HG03571 (cell line): Measurements from ENCODE around the gene C1QTNF1.
"Not testable (repeated sequence)": the region's sequence is repeated elsewhere in the genome, so short reads cannot be mapped to it uniquely, and the experiment has no call there.

Experiments
- ATAC-seq: cut with Tn5 transposase; IDR thresholded peaks from one replicate; pipeline ENCODE4 v1.9.1; 2021; ENCODE audit not compliant: unreplicated experiment

The C1QTNF1 gene

DNA sequence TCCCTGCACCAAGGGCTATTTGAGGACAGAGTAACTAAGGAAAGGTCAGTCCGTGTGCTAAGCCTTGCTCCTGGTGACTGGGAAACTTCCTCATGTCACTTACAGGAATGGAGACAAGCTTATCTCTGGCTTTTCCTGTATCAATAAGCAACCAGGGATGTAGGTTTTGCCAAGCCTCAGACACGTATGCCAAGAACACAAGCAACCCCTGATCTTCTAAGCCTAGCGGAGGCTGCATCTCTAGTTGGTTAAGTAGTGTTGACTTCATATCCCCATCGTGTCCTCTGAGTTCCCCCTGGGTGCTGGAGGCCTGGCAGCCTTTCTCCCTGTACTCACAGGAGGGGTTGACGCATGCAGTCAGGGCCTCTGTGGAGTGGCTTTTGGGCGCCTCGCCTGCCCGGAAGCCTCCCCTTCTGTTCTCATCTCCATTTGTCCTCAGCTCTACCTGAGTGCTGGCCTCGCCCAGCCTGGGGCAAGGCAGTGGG lies 1.4 kb upstream of the C1QTNF1 start:
- ATAC-seq = no peak

DNA sequence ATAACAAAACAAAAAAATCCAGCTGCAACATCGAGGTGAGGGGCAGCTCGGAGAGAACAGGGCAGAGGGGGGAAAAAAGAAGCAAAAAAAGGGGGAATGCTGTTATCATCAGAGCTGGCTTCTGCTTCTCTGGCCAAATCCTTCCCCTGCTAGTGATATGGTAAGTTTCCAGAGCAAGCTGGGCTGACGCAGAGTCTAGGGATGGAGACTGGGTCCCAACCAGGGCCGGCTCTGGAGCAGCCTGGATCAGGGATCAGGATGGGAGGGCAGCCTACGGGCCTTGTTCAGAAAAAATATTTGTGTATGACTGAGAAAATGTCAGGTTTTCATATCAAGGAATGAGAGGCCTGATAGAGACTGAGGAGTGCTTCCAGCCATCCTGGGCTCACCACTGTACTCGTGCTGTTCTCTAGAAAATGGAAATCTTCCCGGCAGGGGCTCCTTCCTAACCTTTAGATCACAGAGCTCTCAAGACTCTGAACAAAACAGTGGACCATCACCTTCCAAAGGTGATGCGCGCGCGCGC lies 726 bp upstream of the C1QTNF1 start:
- no peak for ATAC-seq

DNA sequence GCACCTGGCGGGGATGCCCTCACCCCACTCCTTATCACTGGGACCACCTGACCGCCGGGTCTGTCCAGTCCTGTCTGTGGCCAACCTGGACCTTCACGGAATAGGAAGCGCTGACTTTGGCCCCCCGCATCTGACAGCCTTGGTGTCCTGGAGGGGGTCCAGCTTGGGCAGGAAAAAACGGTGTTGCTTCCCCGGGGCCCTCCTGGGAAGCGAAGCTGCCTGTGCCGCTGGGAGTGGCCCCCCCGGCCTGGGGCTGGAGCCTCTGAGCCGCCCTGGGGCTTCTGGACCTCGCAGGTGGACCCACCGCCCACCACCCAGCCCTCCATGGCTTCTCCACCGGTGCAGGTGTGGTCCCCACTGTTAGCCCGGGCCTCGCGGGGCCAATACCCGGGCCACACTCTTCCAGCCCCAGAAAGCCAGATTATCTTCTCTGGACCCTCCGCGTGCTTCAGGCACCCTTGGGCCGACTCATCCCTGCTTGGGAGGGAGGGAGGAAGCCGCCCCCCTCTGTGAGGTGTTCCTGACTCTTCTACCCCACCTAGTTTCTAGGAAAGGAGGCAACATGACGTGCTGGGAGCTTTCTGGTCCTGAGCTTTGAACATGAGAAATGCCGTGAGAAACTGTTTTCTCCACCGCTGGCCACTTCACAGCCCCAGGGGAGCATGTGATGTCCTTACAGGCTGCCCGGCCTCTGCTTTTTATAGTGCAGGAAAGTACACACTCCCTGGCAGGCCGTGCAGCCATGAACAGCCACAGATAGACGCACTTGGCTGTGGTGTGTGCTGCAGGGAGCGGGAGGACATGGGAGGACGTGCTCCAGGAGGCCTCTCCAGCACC lies 1.1 kb downstream of the C1QTNF1 start:
- ATAC-seq = no peak

DNA sequence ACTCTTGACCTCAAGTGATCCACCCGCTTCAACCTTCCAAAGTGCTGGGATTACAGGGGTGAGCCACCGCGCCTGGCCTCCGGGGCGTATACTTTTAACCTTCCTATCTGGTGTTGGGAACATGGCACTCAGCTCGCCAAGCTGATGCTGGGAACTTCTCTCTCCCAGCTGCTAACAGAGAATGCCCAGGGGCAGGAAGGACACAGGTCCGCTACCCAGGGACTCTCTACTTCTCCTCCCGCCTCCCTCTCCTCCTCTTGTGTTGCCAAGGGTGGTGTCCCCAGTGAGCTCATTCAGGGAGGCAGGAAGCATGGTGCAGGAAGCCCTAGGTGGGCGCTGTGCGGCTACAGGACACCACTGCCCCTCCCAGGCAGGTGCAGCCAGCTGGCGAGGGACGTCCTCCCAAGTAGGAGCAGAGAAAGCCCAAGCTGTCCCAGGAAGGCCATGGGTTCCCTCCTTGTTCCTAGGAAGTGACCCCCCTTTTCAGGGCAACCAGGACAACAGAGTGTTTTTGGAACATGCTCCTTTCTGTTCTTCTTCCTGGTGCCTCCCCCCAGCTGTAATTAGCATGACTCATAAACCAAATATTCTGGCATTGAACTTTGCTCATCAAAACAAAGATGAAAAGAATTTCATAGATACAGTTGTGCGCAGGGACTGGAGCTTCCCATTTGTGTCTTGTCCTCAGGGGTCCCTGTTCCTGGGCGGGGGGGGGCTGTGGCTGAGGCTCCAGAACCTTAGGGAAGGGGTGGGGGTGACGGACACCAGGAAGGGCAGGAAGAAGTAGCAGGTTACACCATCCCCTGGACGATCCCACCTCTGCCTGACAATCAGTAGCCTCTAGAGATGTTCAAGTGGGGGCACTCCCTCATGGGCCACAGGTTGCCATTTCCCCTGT lies 2.7 kb downstream of the C1QTNF1 start:
- no peak for ATAC-seq

DNA sequence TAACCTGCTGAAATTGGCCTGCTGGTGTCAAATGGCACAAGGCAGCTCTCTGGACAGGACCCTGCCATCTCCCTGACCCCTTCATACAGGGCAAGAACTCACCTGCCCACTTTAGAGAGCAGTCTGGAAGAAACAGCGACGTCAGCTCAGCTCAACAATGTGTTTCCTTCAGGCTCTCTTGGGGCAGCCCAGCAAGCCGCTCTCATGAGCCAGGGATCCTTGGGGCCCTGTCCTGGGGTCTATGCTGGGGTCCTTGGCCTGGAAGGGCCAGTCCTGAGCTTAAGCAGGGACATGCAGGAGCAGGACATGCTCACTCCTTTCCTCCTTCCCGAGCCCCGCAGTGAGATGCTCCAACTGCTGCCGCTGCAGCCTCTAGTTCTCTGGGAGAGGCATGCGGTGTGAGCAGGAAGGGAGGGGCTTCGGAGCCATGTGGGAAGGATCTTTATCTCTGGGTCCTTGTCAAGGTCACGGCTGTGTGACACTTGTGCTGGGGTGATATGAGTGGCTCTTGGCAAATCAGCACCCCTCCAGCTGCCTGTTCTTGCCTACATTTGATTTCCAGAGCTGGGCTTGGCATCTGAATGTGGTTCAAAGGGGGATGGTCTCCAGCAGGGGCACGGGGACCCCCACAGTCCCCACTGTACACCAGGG lies 3.4 kb downstream of the C1QTNF1 start:
- no peak for ATAC-seq

DNA sequence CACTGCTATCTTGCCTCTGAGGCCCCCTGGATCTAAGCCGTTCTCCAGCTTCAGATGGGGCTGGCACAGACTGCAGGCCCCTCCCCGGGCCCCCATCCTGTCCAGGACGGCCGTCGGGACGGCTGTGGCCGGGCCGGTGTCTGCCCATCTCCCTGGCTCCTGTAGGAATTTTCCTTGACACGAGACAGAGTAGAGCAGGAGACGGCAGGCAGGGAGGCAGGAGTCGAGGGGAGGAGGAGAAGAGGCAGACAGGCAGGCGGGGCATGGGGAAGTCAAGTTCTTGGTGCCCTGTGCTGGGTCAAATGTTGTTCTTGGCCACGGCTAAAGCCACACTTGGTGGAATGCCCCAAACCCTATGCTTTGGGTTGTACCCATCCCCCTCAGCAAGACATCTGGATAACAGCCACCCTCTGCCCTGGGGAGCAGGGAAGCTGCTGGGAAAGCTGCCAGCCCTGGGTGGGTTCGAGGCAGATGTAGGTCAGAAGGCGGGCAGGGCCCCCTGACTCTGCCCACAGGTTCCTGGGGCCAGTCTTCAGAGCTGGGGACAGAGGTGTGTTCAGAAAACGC lies 4.0 kb downstream of the C1QTNF1 start:
- ATAC-seq = no peak

DNA sequence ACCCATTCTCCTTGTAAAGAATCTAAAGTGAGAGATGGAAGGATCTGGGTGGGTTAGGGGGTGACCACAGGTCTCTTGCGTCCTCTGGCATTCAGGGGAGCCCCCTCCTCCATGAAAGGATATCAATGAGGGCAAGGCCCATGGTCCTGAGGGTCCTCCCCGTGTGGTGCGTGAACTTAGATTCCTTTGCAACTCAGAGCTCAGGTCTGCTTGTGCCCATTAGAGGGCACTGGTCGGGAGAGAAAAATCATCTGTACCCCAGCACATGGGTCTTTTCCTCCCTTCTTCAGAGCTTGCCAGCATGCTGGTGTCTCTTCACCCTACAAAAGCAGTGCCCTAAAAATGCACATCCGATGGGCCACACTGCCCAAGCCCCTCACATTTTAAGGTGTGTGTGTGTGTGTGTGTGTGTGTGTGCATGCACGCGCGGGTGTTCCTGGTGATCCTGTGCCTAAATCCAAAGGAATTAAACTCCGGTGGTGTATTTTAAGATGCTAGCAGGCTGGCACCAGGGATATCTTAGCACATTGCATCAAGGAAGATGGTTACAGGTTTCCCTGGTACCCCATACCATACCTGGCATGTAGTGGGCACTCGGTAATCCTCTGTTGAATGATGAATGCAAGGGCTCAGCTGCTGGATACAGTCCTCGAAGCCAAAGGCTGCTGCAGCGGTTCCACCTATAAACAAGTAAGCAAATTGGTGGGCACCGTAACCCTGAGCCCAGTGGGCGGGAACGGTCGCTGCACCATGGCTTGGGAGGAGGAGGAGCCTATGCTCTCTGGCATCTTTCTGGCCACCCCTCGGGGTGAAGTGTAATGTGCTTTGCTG lies 4.7 kb downstream of the C1QTNF1 start:
- no peak for ATAC-seq

DNA sequence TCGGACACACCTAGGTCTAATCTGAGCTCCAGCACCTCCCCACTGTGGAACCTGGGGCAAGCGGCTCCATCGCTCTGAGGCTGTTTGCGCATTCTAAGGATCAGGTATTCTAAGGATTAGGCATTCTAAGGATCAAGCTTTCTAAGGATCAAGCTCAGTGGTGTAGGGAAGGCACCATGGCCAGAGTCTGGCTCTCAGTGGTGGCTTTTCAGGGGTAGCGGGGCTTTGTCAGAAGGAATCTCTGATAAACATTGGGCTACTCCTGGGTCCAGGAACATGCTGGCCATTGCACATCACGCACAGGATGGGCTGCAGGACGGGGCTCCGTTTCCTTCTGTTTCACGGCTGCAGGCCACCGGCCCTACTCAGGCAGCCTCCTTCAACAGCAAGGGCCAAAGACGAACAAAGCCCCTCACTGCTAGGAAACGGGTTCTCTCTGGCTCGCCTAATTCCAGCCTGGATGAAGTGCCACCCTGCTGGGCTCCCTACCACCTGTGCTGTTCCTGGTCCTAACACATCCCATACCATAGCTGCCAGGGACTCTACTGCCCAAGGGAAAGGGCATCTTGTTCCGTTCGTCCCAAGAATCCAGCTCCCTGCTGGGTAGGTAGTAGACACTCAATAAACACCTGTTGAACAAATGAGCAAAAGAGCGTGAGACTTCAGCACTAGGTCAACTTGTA lies 5.5 kb downstream of the C1QTNF1 start:
- ATAC-seq = no peak

DNA sequence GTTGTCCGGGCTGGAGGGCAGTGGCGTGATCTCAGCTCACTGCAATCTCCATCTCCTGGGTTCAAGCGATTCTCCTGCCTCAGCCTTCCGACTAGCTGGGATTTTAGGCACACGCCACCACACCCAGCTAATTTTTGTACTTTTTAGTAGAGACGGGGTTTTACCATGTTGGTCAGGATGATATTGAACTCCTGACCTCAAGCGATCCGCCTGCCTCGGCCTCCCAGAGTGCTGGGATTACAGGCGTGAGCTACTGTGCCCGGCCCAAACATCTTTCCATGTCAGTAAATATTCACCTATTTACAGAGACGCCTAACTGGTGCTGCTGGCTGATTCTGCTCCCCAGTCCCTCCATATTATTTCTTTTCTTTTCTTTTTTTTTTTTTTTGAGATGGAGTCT lies 6.7 kb downstream of the C1QTNF1 start:
- ATAC-seq = not testable (repeated sequence)

DNA sequence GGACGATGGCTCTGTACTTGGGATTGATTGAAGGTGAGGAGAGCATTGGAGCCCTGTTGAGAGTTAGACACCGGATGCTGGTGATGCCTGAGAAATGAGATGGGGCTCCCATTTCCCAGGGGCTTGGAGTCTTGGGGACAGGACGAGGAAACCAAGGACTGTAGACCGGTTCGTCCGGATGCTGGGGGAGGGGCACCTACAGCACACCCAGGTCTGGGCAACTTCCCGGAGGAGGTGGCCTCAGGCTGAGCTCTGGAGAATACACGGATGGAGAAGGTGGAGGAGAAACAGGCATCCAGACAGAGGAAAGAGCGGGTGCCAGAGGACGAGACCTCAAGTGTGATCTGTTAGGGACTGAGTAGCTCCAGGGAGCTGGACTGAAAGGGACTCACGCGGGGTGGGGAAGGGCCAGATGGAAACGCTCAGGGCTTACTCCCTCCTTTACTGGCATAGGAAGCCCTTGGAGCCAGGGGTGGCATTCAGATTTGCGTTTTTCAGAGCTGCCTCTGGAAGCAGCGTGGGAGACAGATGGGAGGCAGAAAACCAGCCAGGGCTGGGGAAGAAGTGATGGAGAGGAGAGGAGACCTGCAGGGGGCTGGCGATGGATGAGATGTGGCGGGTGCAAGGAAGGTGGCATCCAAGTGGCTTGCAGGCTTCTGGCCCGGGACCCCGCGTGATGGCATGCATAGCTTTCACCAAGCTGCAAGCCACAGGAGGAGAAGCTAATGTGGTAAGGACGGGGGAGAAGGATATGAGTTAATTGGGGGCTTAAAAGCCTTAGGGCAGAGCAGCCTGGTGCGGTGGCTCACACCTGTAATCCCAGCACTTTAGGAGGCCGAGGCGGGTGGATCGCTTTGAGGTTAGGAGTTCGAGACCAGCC lies 8.3 kb downstream of the C1QTNF1 start:
- no peak for ATAC-seq

DNA sequence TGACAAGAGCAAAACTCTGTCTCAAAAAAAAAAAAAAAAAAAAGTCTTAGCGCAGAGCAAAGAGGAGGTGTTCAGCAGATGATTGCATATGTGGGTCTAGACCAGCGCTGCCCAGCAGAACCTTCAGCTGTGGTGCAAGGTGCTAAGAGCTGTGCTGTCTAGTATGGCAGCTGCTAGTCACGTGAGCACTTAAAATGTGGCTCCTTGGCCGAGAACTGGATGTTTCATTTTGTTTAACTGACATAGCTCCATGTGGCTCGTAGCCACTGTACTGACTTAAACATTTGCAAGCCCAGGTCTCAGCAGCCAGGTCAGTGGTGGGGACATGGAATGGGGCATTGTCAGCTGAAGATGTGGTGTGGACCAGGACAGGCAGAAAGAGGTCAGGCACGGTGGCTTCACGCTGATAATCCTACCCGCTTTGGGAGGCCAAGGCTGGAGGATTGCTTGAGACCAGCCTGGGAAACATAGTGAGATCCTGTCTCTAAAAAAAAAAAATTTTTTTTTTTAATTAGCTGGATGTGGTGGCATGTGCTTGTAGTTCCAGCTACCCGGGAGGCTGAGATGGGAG lies 9.2 kb downstream of the C1QTNF1 start:
- ATAC-seq = no peak

DNA sequence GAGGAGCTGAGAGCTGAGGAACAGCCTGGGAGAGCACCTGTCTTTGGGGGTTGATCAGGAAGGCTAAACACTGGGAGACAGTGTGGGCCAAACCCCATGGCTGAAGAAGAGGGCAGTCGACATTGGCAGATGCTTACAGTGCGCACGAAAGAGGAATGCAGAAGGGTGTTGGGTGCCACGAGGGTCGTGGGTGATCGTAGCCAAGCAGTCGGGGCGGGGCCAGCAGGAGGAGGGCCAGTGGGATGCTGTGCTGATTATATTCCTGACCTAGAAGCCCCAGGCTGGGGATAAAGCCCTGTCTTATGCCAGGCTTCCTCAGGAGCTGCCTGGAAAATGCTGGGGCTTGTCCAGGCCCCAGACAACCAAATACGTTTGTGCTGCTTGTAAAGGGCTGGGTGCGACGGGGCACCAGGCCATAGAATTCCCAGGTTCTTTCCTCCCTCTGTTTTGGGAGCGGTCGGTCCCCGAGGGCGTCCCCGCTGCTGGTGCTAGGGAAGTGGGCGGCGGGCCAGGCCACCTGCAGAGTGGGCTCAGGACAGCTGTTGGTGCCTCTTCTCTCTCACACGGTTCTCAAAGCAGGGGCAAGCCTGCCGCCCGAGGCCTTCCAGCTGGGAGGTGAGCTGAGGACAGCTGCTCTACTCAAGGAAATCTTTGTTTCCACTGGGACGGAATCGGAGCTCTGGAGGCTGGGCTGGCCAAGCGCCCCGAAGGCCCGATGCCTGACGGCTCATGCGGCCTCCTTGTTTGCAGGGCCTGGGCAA lies 10.0 kb downstream of the C1QTNF1 start:
- ATAC-seq = no peak

DNA sequence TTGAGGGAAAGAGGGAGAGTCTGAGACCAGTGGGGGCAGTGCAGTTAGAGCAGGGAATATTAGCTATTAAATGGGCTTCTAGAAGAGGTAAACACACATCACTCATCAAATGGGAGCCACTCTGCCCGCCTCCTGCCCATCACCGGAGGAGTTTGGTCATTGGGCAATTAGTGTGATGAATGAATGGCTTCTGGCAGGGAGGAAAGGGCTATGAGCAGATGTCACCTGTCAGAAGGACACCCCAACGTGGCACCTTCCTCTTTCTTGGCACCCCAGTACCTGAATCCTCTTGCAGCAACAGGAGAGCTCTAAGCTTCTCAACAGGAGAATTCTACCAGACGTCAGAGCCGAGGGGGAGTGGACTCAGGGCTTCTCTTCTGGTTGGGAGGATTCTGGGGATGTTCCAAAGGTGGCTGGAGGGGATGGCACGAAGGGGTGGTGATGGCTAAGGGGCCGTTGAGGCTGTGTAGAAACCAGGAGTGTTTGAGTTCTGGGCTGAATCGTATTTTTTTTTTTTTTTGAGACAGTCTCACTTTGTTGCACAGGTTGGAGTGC lies 11.0 kb downstream of the C1QTNF1 start:
- ATAC-seq = no peak

DNA sequence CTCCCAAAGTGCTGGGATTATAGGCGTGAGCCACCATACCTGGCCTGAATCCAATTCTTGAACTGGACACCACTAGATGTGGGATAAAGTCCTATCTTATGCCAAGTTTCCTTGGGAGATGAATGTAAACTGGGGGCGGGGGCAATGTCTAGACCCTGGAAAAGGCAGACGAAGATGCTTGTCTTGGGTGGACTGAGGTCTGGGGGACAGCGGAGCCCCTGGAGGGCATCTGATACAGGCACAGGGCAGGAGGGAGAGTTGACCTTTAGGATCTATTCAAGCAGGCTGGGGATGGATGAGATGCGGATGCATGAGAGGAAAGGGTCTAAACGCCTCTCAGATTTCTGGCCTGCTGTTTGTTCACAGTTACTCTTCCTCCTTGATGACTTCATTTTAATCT lies 11.7 kb downstream of the C1QTNF1 start:
- ATAC-seq = no peak

DNA sequence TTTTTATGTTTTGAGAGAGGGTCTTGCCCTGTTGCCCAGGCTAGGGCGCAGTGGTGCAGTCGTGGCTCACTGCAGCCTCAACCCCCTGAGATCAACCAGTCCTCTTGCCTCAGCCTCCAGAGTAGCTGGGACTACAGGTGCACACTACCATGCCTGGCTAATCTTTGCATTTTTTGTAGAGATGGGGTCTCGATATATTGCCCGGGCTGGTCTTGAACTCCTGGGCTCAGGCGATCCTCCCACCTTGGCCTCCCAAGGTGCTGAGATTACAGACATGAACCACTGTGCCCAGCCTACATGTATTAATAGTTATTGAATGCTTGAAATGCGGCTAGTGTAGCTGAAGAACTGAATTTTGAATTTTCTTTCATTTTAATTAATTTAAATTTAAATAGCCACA lies 12.2 kb downstream of the C1QTNF1 start:
- ATAC-seq = no peak

DNA sequence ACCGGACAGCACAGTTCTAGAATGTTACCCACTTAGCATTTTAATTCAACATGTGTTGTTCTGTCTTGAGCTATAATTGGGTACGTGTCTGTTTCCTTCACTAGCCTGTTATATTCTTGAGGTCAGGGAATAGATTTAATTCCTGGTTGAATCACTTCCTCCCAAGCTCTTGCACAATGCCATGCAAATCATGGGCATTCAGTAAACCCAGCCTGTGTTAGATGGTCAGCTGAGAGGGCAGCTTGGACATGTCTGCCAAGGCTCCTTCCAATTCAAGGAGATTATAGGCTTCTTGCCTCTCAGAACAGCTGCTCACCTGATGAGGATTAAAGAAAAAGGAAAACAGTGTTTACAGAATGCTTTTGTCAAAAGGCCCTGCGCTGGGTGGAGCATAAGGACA lies 12.6 kb downstream of the C1QTNF1 start:
- ATAC-seq = no peak

DNA sequence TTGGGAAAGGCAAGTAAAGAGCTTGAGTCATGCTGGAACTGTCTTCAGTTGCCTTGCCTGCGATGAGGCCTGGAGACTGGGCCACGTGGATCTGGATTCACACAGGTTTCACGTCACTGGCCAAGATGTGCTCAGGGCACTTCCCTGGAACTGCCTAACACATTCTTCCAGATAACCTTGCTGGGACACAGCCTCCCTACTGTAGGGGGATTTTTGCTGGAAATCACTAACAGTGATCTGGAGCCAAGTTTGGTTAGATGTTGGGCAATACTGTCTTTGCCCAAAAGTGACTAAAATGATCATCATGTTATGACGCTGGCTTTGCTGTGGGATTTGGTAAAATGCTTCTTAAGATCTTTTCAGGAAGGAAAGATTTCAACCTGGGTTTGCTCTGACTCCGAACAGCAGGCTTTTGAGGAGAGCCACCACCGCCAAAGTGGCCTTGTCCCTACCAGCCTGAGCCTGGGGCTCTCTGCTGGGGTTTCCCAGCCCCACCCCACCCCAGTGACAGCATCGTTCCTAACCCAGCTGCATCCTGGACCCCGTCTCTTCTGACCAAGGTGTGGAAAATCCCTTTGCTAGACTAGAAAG lies 14.7 kb downstream of the C1QTNF1 start:
- ATAC-seq = no peak
